Nephron progenitor cell (in vitro differentiated cells): Measurements from ENCODE around the gene SPIN4.

Source experiments
- DNase-seq: peaks from one replicate; pipeline ENCODE4 v3.0.0; 2021
- H3K27ac Mint-ChIP-seq: 2 replicates; pipeline ENCODE4 v1.8.0; 2021; ENCODE audit warnings: mild to moderate bottlenecking, moderate library complexity, mixed read lengths
- H3K27me3 Mint-ChIP-seq: 2 replicates; pipeline ENCODE4 v1.8.0; 2021; ENCODE audit warnings: mild to moderate bottlenecking, low read depth, mixed read lengths; ENCODE audit not compliant: poor library complexity
- H3K36me3 Mint-ChIP-seq: 2 replicates; pipeline ENCODE4 v1.8.0; 2021; ENCODE audit warnings: low read depth, mixed read lengths
- H3K4me1 Mint-ChIP-seq: 2 replicates; pipeline ENCODE4 v1.8.0; 2021; ENCODE audit warnings: mixed read lengths
- H3K4me3 Mint-ChIP-seq: 2 replicates; pipeline ENCODE4 v1.8.0; 2021; ENCODE audit warnings: mild to moderate bottlenecking, moderate library complexity, mixed read lengths
- H3K9me3 Mint-ChIP-seq: 2 replicates; pipeline ENCODE4 v1.8.0; 2021; ENCODE audit warnings: mild to moderate bottlenecking, moderate library complexity, mixed read lengths
- CTCF ChIP-seq: fragments of 200-600 bp; sonication (generic); IDR thresholded peaks from 2 replicates; pipeline ENCODE4 v1.5.0; 2021; ENCODE audit warnings: antibody characterized with exemption

Gene SPIN4

GRCh38 chrX:63363788-63364187 lies 12.7 kb upstream of the SPIN4 start:
- peaks cover 84% of the 10 kb centered on the region for H3K9me3 Mint-ChIP-seq

GRCh38 chrX:63361494-63361893 lies 10.4 kb upstream of the SPIN4 start:
- Mint-ChIP-seq H3K4me3 (no peak overlapping the region), H3K27me3 (no peaks in the 10 kb centered on the region), H3K36me3 (peaks cover 36% of the 10 kb centered on the region), H3K9me3 (peaks cover 85% of the 10 kb centered on the region), H3K4me1 (peaks cover 18% of the 10 kb centered on the region), H3K27ac (peak overlapping the region; percentile 84)
- no peak for DNase-seq
- TF ChIP-seq CTCF: no peak

More at GRCh38 chrX:63363788-63364187, 12.7 kb upstream of the SPIN4 start:
- peaks cover 40% of the 10 kb centered on the region for H3K36me3 Mint-ChIP-seq
- no peak for TF ChIP-seq CTCF
- DNase-seq: no peak
- no peaks in the 10 kb centered on the region for H3K27me3 Mint-ChIP-seq
- peaks cover 18% of the 10 kb centered on the region for H3K4me1 Mint-ChIP-seq
- no peak overlapping the region for H3K4me3 Mint-ChIP-seq
- H3K27ac Mint-ChIP-seq: no peak overlapping the region

GRCh38 chrX:63354484-63354883 lies 3.4 kb upstream of the SPIN4 start:
- Mint-ChIP-seq H3K27me3 (no peaks in the 10 kb centered on the region), H3K36me3 (peaks cover 21% of the 10 kb centered on the region), H3K9me3 (peaks cover 68% of the 10 kb centered on the region), H3K4me3 (no peak overlapping the region), H3K27ac (peak overlapping the region; percentile 75), H3K4me1 (peaks cover 44% of the 10 kb centered on the region)
- no peak for DNase-seq
- no peak for TF ChIP-seq CTCF

GRCh38 chrX:63350465-63350877 lies 661 bp downstream of the SPIN4 start:
- TF ChIP-seq CTCF: no peak
- peaks cover 49% of the 10 kb centered on the region for H3K4me1 Mint-ChIP-seq
- peak; percentile 11 for DNase-seq
- H3K4me3 Mint-ChIP-seq: peak overlapping the region; percentile 92
- H3K27ac Mint-ChIP-seq: peak overlapping the region; percentile 95
- no peaks in the 10 kb centered on the region for H3K27me3 Mint-ChIP-seq
- H3K36me3 Mint-ChIP-seq: peaks cover 7% of the 10 kb centered on the region
- H3K9me3 Mint-ChIP-seq: peaks cover 29% of the 10 kb centered on the region

GRCh38 chrX:63349307-63349706 lies 1.8 kb downstream of the SPIN4 start:
- no peak for DNase-seq
- Mint-ChIP-seq H3K9me3 (peaks cover 17% of the 10 kb centered on the region), H3K36me3 (no peaks in the 10 kb centered on the region), H3K27me3 (no peaks in the 10 kb centered on the region), H3K27ac (no peak overlapping the region), H3K4me1 (peaks cover 41% of the 10 kb centered on the region), H3K4me3 (peak overlapping the region; percentile 92)
- no peak for TF ChIP-seq CTCF

- Mint-ChIP-seq H3K36me3 (peaks cover 59% of the 10 kb centered on the region), H3K4me1 (no peaks in the 10 kb centered on the region), H3K4me3 (no peak overlapping the region), H3K27ac (no peak overlapping the region), H3K27me3 (no peaks in the 10 kb centered on the region), H3K9me3 (peaks cover 55% of the 10 kb centered on the region)
- TF ChIP-seq CTCF: no peak
- no peak for DNase-seq
These were observed 20.5 kb downstream of the SPIN4 start for GRCh38 chrX:63330681-63331080.
